ENCODE results near the gene PSMD14.

PSMD14 gene

GRCh38 chr2:161425728-161426454 is 117.7 kb downstream of the PSMD14 start:
- no peak for TF ChIP-seq CTCF (IDR thresholded peaks at IDR 0.05)
- peaks cover 100% of the 10 kb centered on the region for H3K27me3 ChIP-seq
- no peak overlapping the region for H3K4me3 ChIP-seq (ENCODE audit: low read depth in 1 of 2, low read length in 1 of 2)
- H3K4me1 ChIP-seq (ENCODE audit: control insufficient read depth in 1 of 2, insufficient read depth in 1 of 2, low read depth in 1 of 2, low read length in 1 of 2) = peaks cover 4 to 20% of the 10 kb centered on the region in 2 experiments
- H3K36me3 ChIP-seq = no peaks in the 10 kb centered on the region
- H3K9me3 ChIP-seq = no peaks in the 10 kb centered on the region
- no peak overlapping the region for H3K27ac ChIP-seq

- Histone ChIP-seq H3K27ac (no peak overlapping the region), H3K9me3 (no peaks in the 10 kb centered on the region), H3K36me3 (no peaks in the 10 kb centered on the region), H3K4me1 (ENCODE audit: control insufficient read depth in 1 of 2, insufficient read depth in 1 of 2, low read depth in 1 of 2, low read length in 1 of 2) (peaks cover 4 to 20% of the 10 kb centered on the region in 2 experiments), H3K27me3 (peaks cover 100% of the 10 kb centered on the region), H3K4me3 (ENCODE audit: low read depth in 1 of 2, low read length in 1 of 2) (no peak overlapping the region)
- TF ChIP-seq CTCF (IDR thresholded peaks at IDR 0.05) = no peak
Measured at GRCh38 chr2:161426455-161426921, 118.3 kb downstream of the PSMD14 start.

- Histone ChIP-seq H3K27me3 (peaks cover 100% of the 10 kb centered on the region), H3K36me3 (no peaks in the 10 kb centered on the region), H3K4me1 (ENCODE audit: control insufficient read depth in 1 of 2, insufficient read depth in 1 of 2, low read depth in 1 of 2, low read length in 1 of 2) (peaks cover 4 to 20% of the 10 kb centered on the region in 2 experiments), H3K27ac (no peak overlapping the region), H3K4me3 (ENCODE audit: low read depth in 1 of 2, low read length in 1 of 2) (no peak overlapping the region), H3K9me3 (no peaks in the 10 kb centered on the region)
- TF ChIP-seq CTCF (IDR thresholded peaks at IDR 0.05) = no peak
Measured at GRCh38 chr2:161426922-161427663, 118.9 kb downstream of the PSMD14 start.

- no peak for TF ChIP-seq CTCF (IDR thresholded peaks at IDR 0.05)
- no peak overlapping the region for H3K27ac ChIP-seq
- no peaks in the 10 kb centered on the region for H3K9me3 ChIP-seq
- peaks cover 100% of the 10 kb centered on the region for H3K27me3 ChIP-seq
- H3K36me3 ChIP-seq = no peaks in the 10 kb centered on the region
- H3K4me1 ChIP-seq (ENCODE audit: control insufficient read depth in 1 of 2, insufficient read depth in 1 of 2, low read depth in 1 of 2, low read length in 1 of 2) = peaks cover 4 to 20% of the 10 kb centered on the region in 2 experiments
- H3K4me3 ChIP-seq (ENCODE audit: low read depth in 1 of 2, low read length in 1 of 2) = no peak overlapping the region
Measured at GRCh38 chr2:161427664-161428587, 119.7 kb downstream of the PSMD14 start.

GRCh38 chr2:161430386-161430785 is 122.2 kb downstream of the PSMD14 start:
- Histone ChIP-seq H3K9me3 (no peaks in the 10 kb centered on the region), H3K4me1 (ENCODE audit: control insufficient read depth in 1 of 2, insufficient read depth in 1 of 2, low read depth in 1 of 2, low read length in 1 of 2) (peaks cover 0 to 7% of the 10 kb centered on the region in 2 experiments), H3K27me3 (peaks cover 97% of the 10 kb centered on the region), H3K27ac (no peak overlapping the region), H3K4me3 (ENCODE audit: low read depth in 1 of 2, low read length in 1 of 2) (no peak overlapping the region), H3K36me3 (no peaks in the 10 kb centered on the region)
- TF ChIP-seq CTCF (IDR thresholded peaks at IDR 0.05) = no peak
